Ishikawa (cell line): ENCODE results near the gene NOTO.

Source experiments
- CEBPB ChIP-seq: IDR thresholded peaks from 2 replicates; pipeline ENCODE4 v1.6.1; 2012
- CREB1 ChIP-seq: IDR thresholded peaks from 2 replicates; pipeline ENCODE4 v1.6.1; 2012; ENCODE audit warnings: low read depth
- EGR1 ChIP-seq: IDR thresholded peaks from 2 replicates; pipeline ENCODE4 v1.6.1; 2012
- FOXM1 ChIP-seq: IDR thresholded peaks from 2 replicates; pipeline ENCODE4 v1.6.1; 2012; ENCODE audit warnings: low read depth, borderline replicate concordance
- MAX ChIP-seq: IDR thresholded peaks from 2 replicates; pipeline ENCODE4 v1.6.1; 2012
- NFIC ChIP-seq: IDR thresholded peaks from 2 replicates; pipeline ENCODE4 v1.6.1; 2012
- RAD21 ChIP-seq: IDR thresholded peaks from 2 replicates; pipeline ENCODE4 v1.6.1; 2012; ENCODE audit warnings: low read depth
- REST ChIP-seq: IDR thresholded peaks from 2 replicates; pipeline ENCODE4 v1.6.1; 2012; ENCODE audit warnings: low read depth, mild to moderate bottlenecking
- TAF1 ChIP-seq: IDR thresholded peaks from 2 replicates; pipeline ENCODE4 v1.6.1; 2012; ENCODE audit warnings: low read depth, mild to moderate bottlenecking
- TCF12 ChIP-seq: IDR thresholded peaks from 2 replicates; pipeline ENCODE4 v1.6.1; 2012; ENCODE audit warnings: low read depth
- TEAD4 ChIP-seq: IDR thresholded peaks from 2 replicates; pipeline ENCODE4 v1.6.1; 2012
- YY1 ChIP-seq: IDR thresholded peaks from 2 replicates; pipeline ENCODE4 v1.6.1; 2012; ENCODE audit warnings: low read depth
- ZBTB7A ChIP-seq: IDR thresholded peaks from 2 replicates; pipeline ENCODE4 v1.6.1; 2012; ENCODE audit warnings: low read depth
- TF ChIP-seq, protein P1 (sequence below): IDR thresholded peaks from 2 replicates; pipeline ENCODE4 v1.6.1; 2012

The NOTO gene

DNA sequence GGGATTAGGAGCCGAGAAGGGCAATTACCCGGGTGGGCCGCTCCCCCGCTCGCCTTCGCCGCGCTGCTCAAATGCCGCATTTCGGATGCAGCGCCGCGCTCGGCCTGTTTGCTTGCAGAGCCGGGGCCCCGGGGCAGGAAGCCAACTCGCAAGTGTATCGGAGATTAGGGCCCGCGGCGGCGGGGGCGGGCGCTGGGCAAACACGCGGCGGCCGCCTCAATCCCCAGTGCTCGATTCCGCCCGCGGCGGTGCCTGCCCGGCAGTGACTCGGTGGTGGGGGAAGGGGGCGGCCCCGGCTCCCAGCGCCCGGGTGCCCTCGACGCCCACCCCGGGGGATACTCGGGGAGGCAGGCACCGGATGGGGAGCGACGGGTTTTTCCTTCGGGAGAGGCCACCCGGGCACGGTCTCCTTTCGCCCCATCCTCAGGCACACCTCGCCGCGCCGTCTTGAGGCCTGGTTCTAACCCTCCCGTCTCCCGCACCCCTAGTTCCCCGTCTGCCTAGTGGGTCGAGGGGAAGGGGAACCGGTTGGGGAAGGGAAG lies 26.6 kb upstream of the NOTO start:
- peak; percentile 44; the same call in 1 of the 2 replicates for TF ChIP-seq MAX
- TF ChIP-seq NFIC: peak; percentile 40; the same call in 1 of the 2 replicates
- TF ChIP-seq TCF12: no peak
- peak; percentile 38; the same call in 1 of the 2 replicates for TF ChIP-seq EGR1
- TF ChIP-seq REST: no peak
- 0 out of 2 replicates have a peak, but pooled peaks have one; percentile 50 for TF ChIP-seq ZBTB7A

DNA sequence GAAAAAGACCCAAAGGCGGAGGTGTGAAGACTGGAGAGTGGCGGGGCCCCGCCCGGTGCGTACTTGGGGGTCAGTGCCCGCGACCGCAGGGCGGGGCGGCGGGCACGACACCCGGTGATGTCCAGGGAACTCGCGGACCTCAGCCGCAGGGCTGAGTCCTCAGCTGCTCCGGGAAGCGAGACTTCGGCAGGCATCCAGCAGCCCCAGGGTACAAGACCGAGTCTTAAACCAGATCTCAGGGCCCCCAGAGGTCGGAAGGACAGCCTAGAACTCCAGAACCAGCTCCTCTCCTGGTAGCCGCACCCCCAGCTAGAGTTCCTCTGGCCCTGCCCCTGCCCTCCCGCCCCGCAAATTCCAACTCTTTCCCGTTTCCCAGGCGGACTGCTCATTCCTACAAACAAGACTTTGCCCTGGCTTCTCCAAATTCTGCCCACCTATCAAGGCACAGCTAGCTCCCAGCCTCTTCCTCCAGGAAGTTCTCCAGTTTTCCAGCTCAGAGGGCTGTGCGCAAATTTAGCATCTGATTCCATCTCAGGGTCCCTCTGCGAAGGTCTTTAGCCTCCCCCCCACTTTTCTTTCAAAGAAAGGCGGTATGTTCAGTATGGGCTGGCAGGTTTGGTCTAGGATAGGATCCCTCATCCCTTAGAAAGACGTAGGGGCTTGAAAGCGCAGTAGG lies 26.0 kb upstream of the NOTO start:
- TF ChIP-seq FOXM1: no peak
- TF ChIP-seq, protein P1, sequence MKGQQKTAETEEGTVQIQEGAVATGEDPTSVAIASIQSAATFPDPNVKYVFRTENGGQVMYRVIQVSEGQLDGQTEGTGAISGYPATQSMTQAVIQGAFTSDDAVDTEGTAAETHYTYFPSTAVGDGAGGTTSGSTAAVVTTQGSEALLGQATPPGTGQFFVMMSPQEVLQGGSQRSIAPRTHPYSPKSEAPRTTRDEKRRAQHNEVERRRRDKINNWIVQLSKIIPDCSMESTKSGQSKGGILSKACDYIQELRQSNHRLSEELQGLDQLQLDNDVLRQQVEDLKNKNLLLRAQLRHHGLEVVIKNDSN: no peak
- no peak for TF ChIP-seq ZBTB7A
- TF ChIP-seq TAF1: no peak
- TF ChIP-seq YY1: no peak
- TF ChIP-seq TEAD4: no peak
- no peak for TF ChIP-seq CEBPB
- TF ChIP-seq NFIC: no peak
- TF ChIP-seq MAX: no peak

DNA sequence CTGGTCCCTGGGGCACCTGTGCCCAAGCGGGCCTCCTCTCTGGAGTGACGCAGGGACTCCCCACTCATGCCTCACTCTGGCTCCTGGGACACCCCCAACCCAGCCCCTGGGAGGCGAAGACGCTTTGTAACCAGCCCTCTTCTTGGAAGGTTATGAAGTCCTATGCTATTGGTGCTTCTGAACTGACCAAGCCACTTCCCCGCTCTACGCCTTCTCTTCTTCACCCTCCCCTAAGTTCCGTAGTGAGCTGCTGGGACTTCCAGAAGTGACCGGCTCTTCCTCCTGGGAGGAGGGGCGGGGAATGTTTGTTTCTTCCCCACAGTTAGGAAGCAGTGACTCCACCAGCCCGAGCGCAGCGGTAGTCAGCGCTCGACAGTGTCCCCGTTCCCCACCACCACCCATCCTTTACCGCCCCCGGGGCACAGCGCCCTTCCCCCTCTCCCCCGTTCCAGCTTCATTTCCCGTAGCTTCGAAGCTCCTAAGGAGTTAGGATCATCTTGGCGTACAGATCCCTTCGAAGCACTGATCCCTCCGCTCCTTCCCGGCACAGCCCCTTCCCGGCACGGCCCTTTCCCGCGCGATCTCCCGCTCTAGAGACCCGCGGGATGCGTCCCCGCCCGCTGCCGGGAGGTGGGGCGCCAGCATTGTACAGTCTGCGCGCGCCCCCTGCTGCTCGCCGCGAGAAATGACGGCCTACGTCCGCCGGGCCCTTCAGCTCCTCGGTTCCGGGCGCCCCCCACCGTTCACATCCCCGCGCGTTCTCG lies 25.3 kb upstream of the NOTO start:
- TF ChIP-seq RAD21 (peak; percentile 91), MAX (peak; percentile 82), FOXM1 (no peak), ZBTB7A (no peak; the same call in 1 of the 2 replicates), YY1 (no peak), TAF1 (no peak)

DNA sequence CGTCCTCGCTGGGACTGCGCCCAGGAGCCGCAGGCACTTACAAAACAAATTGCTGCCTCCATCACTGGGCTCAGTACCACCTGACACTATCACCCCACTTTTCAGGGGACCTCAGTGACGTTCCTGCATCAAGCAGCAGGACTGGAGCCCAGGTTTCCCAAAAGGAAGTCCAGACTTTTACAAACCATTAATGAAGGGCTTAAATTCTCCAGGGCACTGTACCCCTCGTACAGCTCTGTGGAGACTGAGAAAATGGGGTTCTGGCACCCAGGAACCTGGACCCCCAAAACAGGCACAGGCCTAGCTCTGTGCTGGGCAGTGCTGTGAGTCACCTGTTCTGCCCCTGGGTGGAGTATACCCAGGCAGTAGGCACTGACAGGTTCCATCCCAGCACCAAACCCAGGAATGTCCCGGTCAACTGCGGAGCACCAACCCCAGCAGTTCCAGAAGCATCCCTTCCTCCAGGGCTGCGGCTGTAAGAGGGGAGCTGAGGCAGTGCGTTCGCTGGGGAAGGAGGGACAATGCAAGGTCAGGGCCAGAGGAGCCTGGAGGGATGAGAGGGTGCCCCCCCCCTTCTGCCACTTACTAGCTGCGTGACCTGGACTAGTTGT lies 24.6 kb upstream of the NOTO start:
- TF ChIP-seq MAX (no peak), EGR1 (no peak), RAD21 (no peak), REST (no peak), NFIC (no peak), FOXM1 (no peak)
- TF ChIP-seq, protein P1: no peak

DNA sequence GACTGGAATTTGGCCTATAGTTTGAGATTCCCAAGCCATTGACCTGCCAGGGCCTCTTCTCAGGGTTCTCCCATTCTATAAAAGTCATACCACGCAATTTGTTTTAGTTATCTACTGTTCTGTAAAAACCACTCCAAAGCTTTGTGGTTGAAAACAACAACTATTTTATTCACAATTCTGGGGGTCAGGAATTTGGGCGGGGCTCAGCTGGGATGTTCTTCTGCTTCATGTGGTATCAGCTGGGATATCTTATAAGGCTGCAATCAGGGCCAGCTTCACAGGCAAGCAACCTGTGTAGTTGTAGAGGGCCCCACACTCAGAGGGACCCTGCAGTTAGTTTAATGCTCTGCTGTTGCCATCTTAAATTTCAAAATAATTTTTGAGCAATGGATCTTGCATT lies 16.4 kb upstream of the NOTO start:
- TF ChIP-seq YY1 (no peak), FOXM1 (no peak), CEBPB (no peak), MAX (no peak), TAF1 (no peak), TEAD4 (no peak), RAD21 (no peak), CREB1 (no peak), NFIC (no peak), REST (no peak), EGR1 (no peak)
